Sigmoid colon (tissue), 7 donors: ENCODE measurements around the gene LIMK2. TPM values are rescaled to one million over a fixed set of nuclear protein-coding genes. Genes with fewer than 3 reads are reported as not detected.

Source experiments
- DNase-seq: peaks from one replicate; pipeline ENCODE4 v3.0.0-alpha.2; 2019
- H3K27ac ChIP-seq, 4 donors: fragments of 200-600 bp; sonication (generic); one replicate each; pipeline ENCODE4 v1.5.1; 2016 to 2019; ENCODE audit warnings: mild to moderate bottlenecking in 1 of 4
- H3K27me3 ChIP-seq, 3 donors: fragments of 200-600 bp; sonication (generic); one replicate each; pipeline ENCODE4 v1.5.1; 2019; ENCODE audit warnings: mild to moderate bottlenecking in 1 of 3
- H3K36me3 ChIP-seq, 4 donors: fragments of 200-600 bp; sonication (generic); one replicate each; pipeline ENCODE4 v1.5.1; 2016 to 2019
- H3K4me1 ChIP-seq, 4 donors: fragments of 200-600 bp; sonication (generic); one replicate each; pipeline ENCODE4 v1.5.1; 2017 to 2019
- H3K4me3 ChIP-seq, 4 donors: fragments of 200-600 bp; sonication (generic); one replicate each; pipeline ENCODE4 v1.5.1; 2017 to 2019; ENCODE audit warnings: mild to moderate bottlenecking in 2 of 4, moderate library complexity in 1 of 4
- H3K9me3 ChIP-seq, 4 donors: fragments of 200-600 bp in 3 of 4; sonication (generic) in 3 of 4; one replicate each; pipeline versions ENCODE4 v1.5.1 to v1.6.1; 2013 to 2019
- CTCF ChIP-seq, 4 experiments: fragments of 450-650 bp in 3 of 4; fragments of 200-600 bp in 1 of 4; IDR thresholded peaks; one replicate each; pipeline ENCODE4 v1.5.1; 2016 to 2019; ENCODE audit warnings: antibody characterized with exemption in 4 of 4, mild to moderate bottlenecking in 3 of 4, moderate library complexity in 2 of 4
- EP300 ChIP-seq, 4 donors: sonication (generic); formaldehyde crosslinking; IDR thresholded peaks; one replicate each; pipeline ENCODE4 v1.6.1; 2017; ENCODE audit warnings: antibody characterized with exemption in 4 of 4
- POLR2A ChIP-seq, 2 donors: fragments of 450-650 bp; IDR thresholded peaks; one replicate each; pipeline ENCODE4 v1.6.1; 2016; ENCODE audit warnings: antibody characterized with exemption in 2 of 2, mild to moderate bottlenecking in 2 of 2, moderate library complexity in 2 of 2
- POLR2AphosphoS5 ChIP-seq, 4 donors: sonication (generic); formaldehyde crosslinking; IDR thresholded peaks; one replicate each; pipeline ENCODE4 v1.6.1; 2017; ENCODE audit warnings: antibody characterized with exemption in 4 of 4
- WGBS, 2 donors: extraction: QIAGEN DNeasy Blood & Tissue Kit; methylation state at CpG; one replicate each; pipeline ENCODE4 v1.1.7; 2013; 5-methylcytosine and 5-hydroxymethylcytosine counted together
- intact Hi-C: fragments of 100-400 bp; cut with DNase I; formaldehyde crosslinking; loops from one replicate; pipeline ENCODE4 v1.15.1; 2023
- polyA plus RNA-seq, 3 donors: library from polyadenylated mRNA; stranded (reverse); fragments of 200-250 nt; gene quantifications; one replicate each; pipeline ENCODE4 v1.2.3, GENCODE V29; 2013
- total RNA-seq, 4 donors: library from RNA; depleted of rRNA; stranded (reverse); fragments of >200 nt; gene quantifications; one replicate each; pipeline ENCODE4 v1.1.0, GENCODE V29; 2016
- donor health status: healthy with polysubstance abuse.
- donor health status: Bipolar disorder and iron deficiency.
- donor health status: healthy.

Gene LIMK2
- total and polyA plus RNA-seq, 7 donors, result 10.3 to 58.7 (median 20.8) TPM

GRCh38 chr22:31282748-31283468, 70.8 kb downstream of the LIMK2 start:
- 77 to 83% methylated on average over 8 of the region's 8 CpGs for WGBS, 2 donors
- Histone ChIP-seq H3K27ac (peak overlapping the region in 2 of 4 donors; percentile 24 to 26), H3K4me3 (no peak overlapping the region), H3K36me3 (peaks cover 27 to 89% (median 42%) of the 10 kb centered on the region in 4 donors), H3K9me3 (no peaks in the 10 kb centered on the region), H3K4me1 (peaks cover 0 to 36% (median 33%) of the 10 kb centered on the region in 4 donors), H3K27me3 (no peaks in the 10 kb centered on the region)
- peak; percentile 41 for DNase-seq
- TF ChIP-seq EP300 (IDR thresholded peaks at IDR 0.05) (no peak), POLR2AphosphoS5 (IDR thresholded peaks at IDR 0.05) (no peak), POLR2A (IDR thresholded peaks at IDR 0.05) (no peak), CTCF (IDR thresholded peaks at IDR 0.05) (no peak)
- intact Hi-C loops, result no loop called here

GRCh38 chr22:31284281-31285155, 72.4 kb downstream of the LIMK2 start:
- H3K4me3 ChIP-seq, result no peak overlapping the region
- DNase-seq, result peak; percentile 58
- no peaks in the 10 kb centered on the region for H3K27me3 ChIP-seq
- TF ChIP-seq CTCF (IDR thresholded peaks at IDR 0.05) (no peak), POLR2AphosphoS5 (IDR thresholded peaks at IDR 0.05) (no peak), POLR2A (IDR thresholded peaks at IDR 0.05) (no peak), EP300 (IDR thresholded peaks at IDR 0.05) (no peak)
- peaks cover 38 to 89% (median 55%) of the 10 kb centered on the region in 4 donors for H3K36me3 ChIP-seq
- H3K9me3 ChIP-seq, result no peaks in the 10 kb centered on the region
- WGBS, 2 donors, result 10 to 20% methylated on average over 3 of the region's 3 CpGs
- peak overlapping the region; percentile 29 to 98 (median 73) for H3K27ac ChIP-seq
- intact Hi-C loops, result loop anchor here (5.0 kb wide), 1 partner anchor 177 kb away; the partner anchor contains the start of gene SELENOM
- H3K4me1 ChIP-seq, result peaks cover 0 to 53% (median 49%) of the 10 kb centered on the region in 4 donors

- no peak for TF ChIP-seq CTCF (IDR thresholded peaks at IDR 0.05)
- TF ChIP-seq POLR2AphosphoS5 (IDR thresholded peaks at IDR 0.05), result peak; percentile 56 to 82 (median 72)
- TF ChIP-seq POLR2A (IDR thresholded peaks at IDR 0.05), result no peak
- peak in 3 of 4 donors; percentile 46 to 94 (median 82) for TF ChIP-seq EP300 (IDR thresholded peaks at IDR 0.05)
- intact Hi-C loops, result loop anchor here (5.0 kb wide), 1 partner anchor 179 kb away; the partner anchor contains the start of gene SELENOM
- Histone ChIP-seq H3K9me3 (no peaks in the 10 kb centered on the region), H3K4me3 (no peak overlapping the region), H3K27me3 (no peaks in the 10 kb centered on the region), H3K36me3 (peaks cover 35 to 75% (median 52%) of the 10 kb centered on the region in 4 donors), H3K4me1 (peaks cover 0 to 61% (median 58%) of the 10 kb centered on the region in 4 donors), H3K27ac (peak overlapping the region; percentile 50 to 98 (median 94))
- DNase-seq, result peak; percentile 82
- WGBS, 2 donors, result 57 to 79% methylated on average over 8 of the region's 8 CpGs
Measured at GRCh38 chr22:31286360-31287255, 74.5 kb downstream of the LIMK2 start.
